Stimulated activated CD8-positive, alpha-beta memory T cell treated with anti-CD3 and anti-CD28 coated beads, Interleukin-2, amount 100 ng/mL, for 48 hours (primary cell): ENCODE results near the gene SIRPG.
"Not testable (repeated sequence)": the region's sequence is repeated elsewhere in the genome, so short reads cannot be mapped to it uniquely, and the experiment has no call there.

ENCODE experiments used
- DNase-seq, 2 donors: peaks; one replicate each; pipeline ENCODE4 v3.0.0-alpha.2; 2020; ENCODE audit warnings: low read depth in 2 of 2

Gene SIRPG

GRCh38 chr20:1671891-1672669, 14.5 kb upstream of the SIRPG start:
- no peak for DNase-seq

GRCh38 chr20:1669304-1669703, 11.7 kb upstream of the SIRPG start:
- DNase-seq: no peak

GRCh38 chr20:1667502-1668085, 10.0 kb upstream of the SIRPG start:
- DNase-seq: no peak

GRCh38 chr20:1666802-1667201, 9.2 kb upstream of the SIRPG start:
- no peak for DNase-seq

DNA sequence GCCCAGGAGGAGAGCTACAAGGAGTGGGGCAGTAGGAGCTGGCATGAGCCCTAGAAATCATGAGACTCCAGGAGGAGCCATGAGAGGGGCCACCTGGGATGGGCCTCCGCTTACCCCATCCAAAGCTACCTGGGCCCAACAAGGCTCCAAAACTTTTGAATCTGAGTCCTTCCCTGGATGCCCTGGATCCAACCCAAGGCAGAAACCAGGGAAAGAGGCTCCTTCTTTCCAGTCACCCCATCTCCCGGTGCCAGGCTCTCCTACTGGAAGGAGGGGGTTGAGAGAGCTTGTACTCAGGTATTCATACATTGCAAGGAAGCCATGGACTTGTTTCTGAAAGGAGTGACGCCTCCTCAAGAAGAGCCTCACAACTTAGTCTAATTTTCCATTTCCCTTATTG, 7.8 kb upstream of the SIRPG start:
- DNase-seq: no peak

- DNase-seq: peak; percentile 50 to 58
Measured at GRCh38 chr20:1664911-1665310, 7.3 kb upstream of the SIRPG start.

GRCh38 chr20:1663917-1664316, 6.3 kb upstream of the SIRPG start:
- no peak for DNase-seq

GRCh38 chr20:1661542-1662299, 4.1 kb upstream of the SIRPG start:
- DNase-seq: no peak

- DNase-seq: no peak
Measured at GRCh38 chr20:1660246-1660645, 2.7 kb upstream of the SIRPG start.

- DNase-seq: no peak
Measured at GRCh38 chr20:1656844-1657243, 735 bp downstream of the SIRPG start.

DNA sequence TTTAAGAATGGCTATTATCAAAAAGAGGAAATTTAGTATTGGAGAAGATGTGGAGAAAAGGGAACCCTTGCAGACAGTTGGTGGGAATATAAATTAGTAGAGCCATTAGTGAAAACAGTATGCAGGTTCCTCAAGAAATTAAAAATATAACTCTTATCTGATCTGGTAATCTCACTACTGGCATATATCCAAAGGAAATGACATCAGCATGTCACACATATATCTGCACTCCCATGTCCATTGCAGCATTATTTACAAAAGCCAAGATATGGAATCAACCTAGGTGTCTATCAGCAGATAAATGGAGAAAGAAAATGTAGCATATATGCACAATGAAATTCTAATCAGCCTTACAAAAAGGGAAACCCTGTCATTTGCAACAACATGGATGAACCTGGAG, 2.6 kb downstream of the SIRPG start:
- DNase-seq: no peak

- DNase-seq: no peak
Measured at GRCh38 chr20:1652960-1653359, 4.6 kb downstream of the SIRPG start.

- DNase-seq: no peak
Measured at GRCh38 chr20:1652104-1652503, 5.5 kb downstream of the SIRPG start.

DNA sequence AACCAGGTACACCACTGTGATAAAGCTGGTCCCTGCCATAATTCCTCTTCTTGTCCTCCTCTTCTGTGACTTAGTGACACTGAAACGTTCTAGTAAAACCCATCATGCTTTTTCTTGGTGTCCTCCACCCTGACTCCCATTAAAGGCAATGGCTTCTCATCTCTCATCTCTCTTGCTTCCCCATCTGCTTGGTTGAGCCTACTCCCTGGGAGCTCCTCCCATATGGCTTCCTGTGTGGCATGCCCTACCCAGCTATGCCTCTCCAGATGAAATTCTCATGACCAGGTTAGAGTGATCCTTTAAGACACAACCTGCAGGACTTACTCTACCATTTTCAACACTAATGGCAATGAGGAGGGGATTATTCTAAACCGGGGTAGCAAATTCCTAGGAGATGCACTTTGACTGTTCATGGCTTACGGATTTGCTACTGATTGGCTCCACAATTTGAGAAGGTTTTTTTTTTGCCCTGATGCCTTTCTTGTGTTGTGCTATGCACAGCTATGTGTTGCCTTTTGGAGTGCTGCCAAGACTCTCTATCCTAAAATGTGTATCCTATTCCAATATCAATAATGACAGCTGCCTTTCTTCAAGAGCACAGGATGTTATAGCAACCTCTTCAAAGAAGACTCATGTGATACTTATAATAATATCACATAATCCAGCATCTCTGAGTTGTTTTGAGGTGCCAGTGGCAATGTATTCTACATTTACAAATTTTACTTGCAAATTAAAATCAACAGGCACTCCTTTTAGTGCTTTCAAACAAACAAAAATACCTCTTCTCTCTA, 6.1 kb downstream of the SIRPG start:
- DNase-seq: no peak

- DNase-seq: no peak
Measured at GRCh38 chr20:1648101-1648500, 9.5 kb downstream of the SIRPG start.

DNA sequence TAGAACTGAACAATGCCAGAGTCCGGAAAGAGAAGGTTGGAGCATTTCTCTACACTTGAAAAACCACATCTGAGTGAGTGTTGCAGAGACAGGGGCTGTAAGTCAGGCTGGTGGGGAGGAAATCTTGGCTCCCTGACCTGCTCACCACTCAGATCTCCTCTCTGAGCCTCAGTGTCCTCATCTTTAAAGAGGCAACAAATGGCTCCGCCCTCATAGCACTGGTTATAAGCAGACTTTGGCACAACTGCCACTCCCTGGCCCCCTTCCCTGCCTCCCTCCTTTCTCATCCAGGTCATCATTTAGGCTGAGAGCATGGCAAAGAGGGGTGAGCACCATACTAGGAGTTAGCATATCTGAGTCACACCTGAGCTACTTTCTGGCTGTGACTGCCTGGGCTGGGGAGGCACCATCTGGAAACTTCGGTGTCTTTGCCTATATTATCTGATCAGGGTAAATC, 10.6 kb downstream of the SIRPG start:
- DNase-seq: no peak

DNA sequence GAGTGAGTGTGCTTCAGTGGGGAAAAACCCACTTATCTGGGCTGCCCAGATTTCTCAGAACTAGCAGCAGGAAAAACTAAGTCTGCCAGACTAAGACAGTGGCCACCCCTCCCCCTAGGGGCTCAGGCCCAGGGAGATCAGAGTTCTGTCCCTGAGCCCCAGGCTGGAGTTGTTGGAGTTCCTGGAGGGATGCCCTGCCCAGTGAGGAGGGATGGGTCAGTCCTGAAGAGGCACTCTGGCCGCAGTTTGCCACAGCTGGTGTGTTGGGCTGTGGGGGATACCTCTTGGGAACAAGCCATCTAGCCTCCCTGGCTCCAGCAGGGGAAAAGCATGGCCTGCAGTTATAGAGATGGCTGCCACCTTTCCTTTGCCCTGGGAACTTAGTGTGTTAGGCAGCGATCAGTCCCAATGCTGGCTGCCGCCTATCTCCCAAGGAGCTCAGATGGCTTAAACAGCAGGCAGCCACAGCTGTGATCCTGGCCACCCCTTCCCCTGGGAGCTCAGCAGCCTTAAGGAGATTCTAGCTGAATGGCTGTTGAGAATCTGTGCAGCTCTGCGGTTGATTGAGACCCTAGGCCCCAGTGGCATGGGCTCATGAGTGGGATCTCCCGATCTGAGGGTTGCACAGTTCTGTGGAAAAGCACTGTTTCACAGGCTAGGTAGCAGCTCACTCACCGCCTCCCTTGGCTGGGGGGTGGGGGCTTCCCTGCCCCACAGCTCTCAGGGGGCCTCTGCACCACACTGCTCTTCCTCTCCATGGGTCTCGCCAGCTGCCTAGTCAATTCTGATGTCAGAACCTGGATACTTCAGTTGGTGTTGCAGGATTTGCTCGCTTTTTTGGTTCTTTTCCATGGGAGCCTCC, 13.2 kb downstream of the SIRPG start:
- DNase-seq: no peak

GRCh38 chr20:1638643-1639042, 18.9 kb downstream of the SIRPG start:
- DNase-seq: not testable (repeated sequence)

- DNase-seq: no peak
Measured at GRCh38 chr20:1637755-1638154, 19.8 kb downstream of the SIRPG start.

- no peak for DNase-seq
Measured at GRCh38 chr20:1637226-1637625, 20.4 kb downstream of the SIRPG start.

- no peak for DNase-seq
Measured at GRCh38 chr20:1636621-1637020, 21.0 kb downstream of the SIRPG start.
